GM18858 (cell line): Measurements from ENCODE around the gene MBOAT2.

Experiments used
- ATAC-seq: cut with Tn5 transposase; IDR thresholded peaks from one replicate; pipeline ENCODE4 v1.9.1; 2021; ENCODE audit not compliant: unreplicated experiment

MBOAT2 gene

GRCh38 chr2:8863331-8863953 lies 140.0 kb downstream of the MBOAT2 start:
- no peak for ATAC-seq

- ATAC-seq = no peak
Measured at GRCh38 chr2:8862230-8862629, 141.3 kb downstream of the MBOAT2 start.

GRCh38 chr2:8861797-8862196 lies 141.7 kb downstream of the MBOAT2 start:
- ATAC-seq = no peak

- ATAC-seq = no peak
Measured at GRCh38 chr2:8860239-8860638, 143.2 kb downstream of the MBOAT2 start.

GRCh38 chr2:8858910-8859309 lies 144.6 kb downstream of the MBOAT2 start:
- no peak for ATAC-seq

- ATAC-seq = no peak
Measured at GRCh38 chr2:8858264-8858663, 145.2 kb downstream of the MBOAT2 start.

- no peak for ATAC-seq
Measured at GRCh38 chr2:8857709-8858108, 145.8 kb downstream of the MBOAT2 start.

- ATAC-seq = no peak
Measured at GRCh38 chr2:8856176-8856575, 147.3 kb downstream of the MBOAT2 start.

- no peak for ATAC-seq
Measured at GRCh38 chr2:8855010-8855409, 148.5 kb downstream of the MBOAT2 start.

GRCh38 chr2:8853426-8853825 lies 150.1 kb downstream of the MBOAT2 start:
- no peak for ATAC-seq

- no peak for ATAC-seq
Measured at GRCh38 chr2:8851811-8852560, 151.5 kb downstream of the MBOAT2 start.

GRCh38 chr2:8850845-8851487 lies 152.5 kb downstream of the MBOAT2 start:
- no peak for ATAC-seq

GRCh38 chr2:8849327-8849726 lies 154.2 kb downstream of the MBOAT2 start:
- no peak for ATAC-seq

- no peak for ATAC-seq
Measured at GRCh38 chr2:8848328-8849100, 155.0 kb downstream of the MBOAT2 start.

GRCh38 chr2:8847400-8847799 lies 156.1 kb downstream of the MBOAT2 start:
- ATAC-seq = no peak

GRCh38 chr2:8841932-8842331 lies 161.6 kb downstream of the MBOAT2 start:
- no peak for ATAC-seq

- ATAC-seq = no peak
Measured at GRCh38 chr2:8840475-8841091, 162.9 kb downstream of the MBOAT2 start.

GRCh38 chr2:8839189-8839965 lies 164.1 kb downstream of the MBOAT2 start:
- no peak for ATAC-seq

- no peak for ATAC-seq
Measured at GRCh38 chr2:8837795-8838140, 165.7 kb downstream of the MBOAT2 start.
